M059J (cell line): Measurements from ENCODE around the gene TPM4. TPM values are rescaled to one million over a fixed set of nuclear protein-coding genes. Genes with fewer than 3 reads are reported as not detected.
A peak's percentile ranks its signal among the peaks of the same experiment; 100 is the strongest.
"Not testable (repeated sequence)": the region's sequence is repeated elsewhere in the genome, so short reads cannot be mapped to it uniquely, and the experiment has no call there.

Experiments
- DNase-seq: peaks from one replicate; pipeline ENCODE4 v3.0.0-alpha.2; 2012; ENCODE audit warnings: low read depth
- total RNA-seq: library from RNA; depleted of rRNA; stranded (reverse); fragments of >200 nt; shearing (Covaris generic); gene quantifications from 2 replicates; pipeline ENCODE4 v1.2.3, GENCODE V29; 2014

Gene TPM4
- total RNA-seq, 1 experiment from 2014 or later: 1,450 TPM

GRCh38 chr19:16073481-16073880 lies 2.8 kb upstream of the TPM4 start:
- no peak for DNase-seq

GRCh38 chr19:16073988-16074387 lies 2.3 kb upstream of the TPM4 start:
- peak; percentile 48 for DNase-seq

- peak; percentile 21 for DNase-seq
These were observed 1.6 kb upstream of the TPM4 start for GRCh38 chr19:16074488-16075365.

GRCh38 chr19:16075430-16076153 lies 703 bp upstream of the TPM4 start:
- DNase-seq: peak; percentile 51

- DNase-seq: peak; percentile 39
These were observed 790 bp downstream of the TPM4 start for GRCh38 chr19:16076958-16077611.

- peak; percentile 85 for DNase-seq
These were observed 1.9 kb downstream of the TPM4 start for GRCh38 chr19:16077984-16078758.

- peak; percentile 97 for DNase-seq
These were observed 2.7 kb downstream of the TPM4 start for GRCh38 chr19:16078759-16079707.

GRCh38 chr19:16084067-16084685 lies 7.9 kb downstream of the TPM4 start:
- no peak for DNase-seq

- peak; percentile 50 for DNase-seq
These were observed 8.8 kb downstream of the TPM4 start for GRCh38 chr19:16085115-16085514.

GRCh38 chr19:16087404-16087803 lies 11.1 kb downstream of the TPM4 start:
- DNase-seq: not testable (repeated sequence)

GRCh38 chr19:16087940-16088339 lies 11.6 kb downstream of the TPM4 start:
- DNase-seq: no peak

- DNase-seq: no peak
These were observed 12.2 kb downstream of the TPM4 start for GRCh38 chr19:16088351-16089009.

GRCh38 chr19:16089010-16089846 lies 12.9 kb downstream of the TPM4 start:
- no peak for DNase-seq

- DNase-seq: no peak
These were observed 15.5 kb downstream of the TPM4 start for GRCh38 chr19:16091546-16092475.

GRCh38 chr19:16094360-16095070 lies 18.2 kb downstream of the TPM4 start:
- no peak for DNase-seq

GRCh38 chr19:16095071-16095571 lies 18.8 kb downstream of the TPM4 start:
- DNase-seq: no peak
